ENCODE results near the gene STARD6.
"Not testable (repeated sequence)": the region's sequence is repeated elsewhere in the genome, so short reads cannot be mapped to it uniquely, and the experiment has no call there.

STARD6 gene

DNA sequence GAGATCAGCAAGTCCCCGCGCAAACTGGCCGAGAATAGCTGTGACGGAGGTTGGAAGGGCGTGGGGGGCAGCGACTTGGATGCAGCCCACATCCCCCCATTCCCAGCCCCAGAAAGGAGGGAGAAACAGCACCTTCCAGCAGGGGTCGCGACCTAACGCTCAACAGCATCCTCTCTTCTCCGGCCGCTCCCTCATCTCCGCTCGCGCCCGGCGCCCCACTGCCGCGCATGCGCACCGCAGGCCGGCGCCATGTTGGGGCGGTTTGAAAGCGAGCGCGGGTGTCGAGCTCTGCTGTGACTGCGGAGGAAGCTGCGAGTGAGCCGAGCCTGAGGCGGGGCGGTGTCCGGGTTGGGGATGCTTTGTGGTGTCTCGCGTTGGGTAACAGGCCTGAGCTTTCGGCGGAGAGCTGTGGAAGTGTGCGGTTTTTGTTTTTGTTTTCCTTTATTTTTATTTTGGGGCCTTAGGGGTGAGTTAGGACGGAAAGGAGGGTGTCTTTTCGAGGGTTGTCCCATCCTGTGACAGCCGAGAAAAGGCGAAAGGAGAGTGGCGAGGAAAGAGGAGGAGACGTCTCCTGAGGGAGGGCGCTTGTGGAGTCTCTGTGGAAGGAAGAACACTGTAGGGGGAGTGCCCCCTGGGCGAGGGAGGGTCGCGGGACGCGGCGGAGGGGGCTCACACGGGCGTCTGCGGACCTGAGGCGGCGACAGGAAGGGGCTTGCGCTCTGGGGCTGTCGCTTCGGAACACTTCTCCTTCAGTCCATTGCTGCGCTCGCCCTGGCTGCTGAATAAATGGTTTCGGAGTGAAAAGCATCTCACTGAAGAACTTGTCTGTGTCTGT, at the start of gene STARD6, which contains the start of gene C18orf54:
Gene STARD6, minus strand, starts transcription at position 199 of the 835 bp plus-strand sequence. CDS start 3,285 bp downstream, outside the sequence.
Gene C18orf54, plus strand, starts transcription at position 247 of the 835 bp plus-strand sequence. CDS start 2,667 bp downstream, outside the sequence.
- peak; percentile 91 for DNase-seq (ENCODE audit: low spot score)

GRCh38 chr18:54405290-54405689, 47.6 kb upstream of the STARD6 start:
- DNase-seq (ENCODE audit: low spot score), result no peak

- DNase-seq (ENCODE audit: low spot score), result no peak
Observed at GRCh38 chr18:54396760-54397159, 39.1 kb upstream of the STARD6 start.

DNA sequence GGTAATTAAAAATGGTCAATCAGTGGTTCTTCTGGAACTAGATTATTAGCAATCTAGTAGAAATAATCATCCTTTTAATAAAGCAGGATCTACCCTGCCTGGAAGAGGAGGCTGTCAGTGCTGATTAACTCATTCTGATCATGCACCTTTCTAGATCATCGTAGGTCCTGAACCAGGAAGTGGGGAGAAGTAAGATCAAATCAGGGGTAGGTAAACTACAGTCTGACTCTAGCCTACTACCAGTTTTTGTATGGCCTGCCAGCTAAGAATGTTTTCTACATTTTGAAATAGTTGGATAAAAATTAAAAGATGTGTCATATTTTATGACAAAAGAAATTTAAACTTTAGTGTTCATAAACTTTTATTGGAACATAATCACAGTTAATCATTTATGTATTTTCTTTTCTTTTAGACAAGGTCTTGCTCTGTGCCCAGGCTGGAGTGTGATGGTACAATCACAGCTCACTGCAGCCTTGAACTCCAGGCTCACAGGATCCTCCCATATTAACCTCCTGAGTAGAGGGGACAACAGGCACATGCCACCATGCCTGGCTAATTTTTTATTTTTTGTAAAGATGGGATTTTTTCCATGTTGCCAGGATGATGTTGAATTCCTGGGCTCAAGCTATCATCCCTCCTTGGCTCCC, 36.1 kb upstream of the STARD6 start:
- no peak for DNase-seq (ENCODE audit: low spot score)

DNA sequence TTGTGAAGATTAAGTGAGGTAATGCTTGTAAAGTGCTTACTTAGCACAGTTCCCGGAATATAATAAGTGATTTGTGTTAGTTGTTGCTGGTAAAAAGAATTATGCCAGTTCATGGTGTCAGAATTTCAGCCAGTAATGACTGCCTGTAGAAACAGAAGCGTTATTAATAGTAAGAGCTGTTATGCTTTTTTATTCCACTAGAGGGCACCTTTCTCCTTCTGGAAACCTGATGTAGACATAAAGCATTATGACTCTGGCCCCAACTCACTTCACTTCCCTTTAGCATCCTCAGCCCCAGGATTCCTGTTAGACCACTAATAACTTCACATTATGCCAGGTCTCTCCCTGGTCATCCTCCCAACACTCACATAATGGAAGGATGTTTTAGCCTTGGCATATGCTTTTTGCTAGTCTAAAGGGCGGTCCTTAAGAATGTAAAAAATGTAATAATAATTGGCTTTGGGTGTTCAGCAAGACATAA, 34.9 kb upstream of the STARD6 start:
- DNase-seq (ENCODE audit: low spot score), result peak; percentile 83

DNA sequence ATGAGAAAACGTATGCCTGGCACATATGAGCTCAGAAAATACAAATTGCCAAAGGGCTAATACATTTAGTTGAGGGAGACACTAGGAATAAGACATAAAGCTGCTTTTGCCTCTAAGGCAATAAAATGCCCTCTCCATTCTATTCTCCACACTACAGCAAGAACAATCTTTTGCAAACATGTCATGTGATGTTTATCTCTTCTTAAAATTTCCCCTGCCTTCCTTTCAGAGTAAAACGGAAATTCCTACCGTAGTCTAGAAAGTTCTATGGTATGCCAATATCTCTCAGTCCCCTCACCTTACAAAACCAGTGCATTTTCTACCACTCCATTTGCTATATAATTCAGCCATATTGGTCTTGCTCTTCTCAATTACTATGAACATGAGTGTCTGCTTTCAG, 33.2 kb upstream of the STARD6 start:
- no peak for DNase-seq (ENCODE audit: low spot score)

DNA sequence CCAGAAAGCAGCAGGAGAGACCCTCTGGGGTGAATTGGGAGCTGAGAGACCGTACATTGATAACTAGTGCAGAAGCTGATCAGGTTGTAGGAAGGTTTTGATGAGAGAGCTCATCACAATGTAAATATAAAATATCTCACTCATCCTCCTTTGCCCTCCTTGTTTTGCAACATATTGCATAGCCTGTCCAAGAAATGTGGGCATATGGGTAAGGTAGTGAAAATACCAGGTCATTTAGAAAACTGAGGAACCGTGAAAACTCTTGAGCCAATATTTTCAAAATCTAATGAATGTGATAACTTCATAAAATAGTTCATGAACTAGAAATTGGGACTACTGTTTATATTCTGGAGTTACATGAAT, 31.5 kb upstream of the STARD6 start:
- no peak for DNase-seq (ENCODE audit: low spot score)

DNA sequence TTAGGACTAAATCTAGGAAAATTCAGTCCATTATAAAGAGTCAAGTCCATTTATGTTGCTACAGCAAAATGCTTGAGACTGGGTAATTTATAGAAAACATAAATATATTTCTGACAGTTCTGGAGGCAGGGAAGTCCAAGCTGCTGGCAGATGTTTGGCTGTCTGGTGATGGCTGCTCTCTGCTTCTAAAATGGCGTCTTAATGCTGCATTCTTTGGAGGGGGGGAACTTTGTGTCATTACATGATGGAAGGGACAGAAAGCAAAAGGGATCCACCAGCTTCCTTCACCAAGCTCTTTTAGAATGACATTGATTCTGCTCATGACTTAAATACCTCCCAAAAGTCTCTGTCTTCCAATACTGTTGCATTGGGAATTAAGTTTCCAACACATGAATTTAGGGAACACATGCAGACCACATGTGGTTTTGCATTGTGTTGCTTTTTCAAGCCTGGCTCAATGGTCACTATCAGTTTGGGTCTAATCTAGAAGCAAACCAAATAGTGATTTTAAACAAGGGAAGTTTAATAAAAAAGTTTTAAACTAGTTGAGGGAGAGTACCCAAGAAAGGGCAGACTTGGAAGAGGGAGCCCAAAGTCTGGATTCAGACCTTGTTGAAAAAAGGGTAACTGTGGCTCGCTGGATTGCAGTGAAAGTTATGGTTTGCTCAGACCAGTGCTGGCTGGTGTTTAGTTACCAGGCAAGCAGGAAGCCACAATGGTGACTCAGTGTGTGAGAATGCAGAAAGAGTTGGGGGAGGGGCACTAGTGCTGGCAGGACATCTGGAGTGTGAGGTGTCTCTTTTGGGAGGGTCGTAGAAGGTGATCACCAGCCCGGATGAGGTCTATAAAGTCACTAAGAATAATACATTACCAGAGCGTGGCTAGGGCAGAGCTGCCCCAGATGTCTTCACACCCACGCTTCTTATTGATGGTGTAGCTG, 30.8 kb upstream of the STARD6 start:
- peak; percentile 84 for DNase-seq (ENCODE audit: low spot score)

DNA sequence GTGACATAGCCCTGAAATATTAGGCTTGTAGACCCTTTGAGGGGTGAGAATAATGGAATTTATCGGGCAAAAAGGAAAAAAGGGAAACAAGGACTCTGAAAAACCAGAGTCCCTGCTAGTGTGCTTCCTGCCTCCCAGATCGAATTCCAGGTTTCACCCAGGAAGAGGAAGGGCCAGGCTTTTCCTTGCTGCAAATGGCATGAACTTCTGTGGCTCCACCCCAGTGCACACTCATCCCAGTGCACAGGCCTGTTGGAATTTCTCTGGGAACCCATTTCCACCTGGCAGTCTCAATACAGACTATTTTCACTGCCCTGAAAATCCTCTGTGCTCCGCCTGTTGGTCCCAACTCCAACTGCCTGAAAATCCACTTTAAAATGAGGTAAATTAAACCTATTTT, 30.0 kb upstream of the STARD6 start:
- peak; percentile 22 for DNase-seq (ENCODE audit: low spot score)

- not testable (repeated sequence) for DNase-seq (ENCODE audit: low spot score)
Observed at GRCh38 chr18:54386800-54387495, 29.3 kb upstream of the STARD6 start.

- DNase-seq (ENCODE audit: low spot score), result no peak
Observed at GRCh38 chr18:54386043-54386442, 28.4 kb upstream of the STARD6 start.

- DNase-seq (ENCODE audit: low spot score), result no peak
Observed at GRCh38 chr18:54382733-54383252, 25.1 kb upstream of the STARD6 start.

DNA sequence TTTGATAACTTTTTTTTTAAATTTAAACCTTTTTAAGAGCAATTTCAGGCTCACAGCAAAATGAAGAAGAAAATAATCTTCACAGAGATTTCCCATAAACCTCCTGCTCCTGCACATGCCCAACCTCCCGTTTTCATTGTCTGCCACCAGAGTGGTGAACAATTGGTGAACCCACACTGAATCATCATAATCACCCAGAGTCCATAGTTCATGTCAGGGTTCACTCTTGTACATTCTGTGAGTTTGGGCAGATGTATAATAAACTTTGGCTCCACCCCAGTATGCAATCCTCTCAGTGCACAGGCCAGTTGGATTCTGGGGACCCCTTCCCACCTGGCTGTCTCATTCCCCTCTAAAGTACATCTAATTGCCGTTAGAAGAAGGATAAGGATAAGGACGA, 24.4 kb upstream of the STARD6 start:
- DNase-seq (ENCODE audit: low spot score), result no peak

DNA sequence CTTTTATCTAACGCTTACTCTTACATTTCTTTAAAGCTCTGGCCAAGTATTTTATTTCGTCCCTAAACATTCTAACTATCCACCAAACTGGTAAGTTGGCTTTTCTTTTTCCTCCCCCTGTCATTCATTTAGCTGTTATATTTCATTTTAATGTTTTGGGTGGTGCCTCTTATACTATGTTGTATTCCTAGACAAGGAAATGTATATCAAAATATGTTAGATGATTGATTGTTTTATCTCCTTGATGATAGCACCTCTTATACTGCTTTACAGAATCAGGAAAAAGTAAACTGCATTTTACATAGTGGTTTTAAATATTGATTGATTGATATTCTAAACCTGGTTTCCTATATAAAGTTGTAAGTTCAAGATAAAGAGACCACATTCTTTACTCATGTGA, 24.0 kb upstream of the STARD6 start:
- no peak for DNase-seq (ENCODE audit: low spot score)

GRCh38 chr18:54378057-54378456, 20.4 kb upstream of the STARD6 start:
- no peak for DNase-seq (ENCODE audit: low spot score)

- no peak for DNase-seq (ENCODE audit: low spot score)
Observed at GRCh38 chr18:54360406-54360805, 2.7 kb upstream of the STARD6 start.

DNA sequence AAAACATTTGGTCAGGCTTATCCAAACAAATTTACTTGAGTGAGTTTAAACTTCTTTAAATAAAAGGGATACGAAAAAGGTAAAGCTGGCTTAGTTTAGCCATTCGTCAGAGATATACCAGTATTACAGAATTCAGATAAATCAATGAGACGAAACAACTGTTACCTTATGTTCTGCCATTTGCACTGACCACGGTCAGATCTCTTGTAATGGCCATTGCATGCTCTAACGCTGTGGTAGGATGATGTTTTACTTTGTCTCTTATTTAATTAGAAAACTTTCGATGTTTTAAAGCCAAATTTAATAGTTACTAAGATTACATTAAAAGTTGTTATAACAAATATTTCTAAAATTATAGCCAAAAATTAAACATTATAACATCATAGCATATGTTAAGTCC, 1.6 kb upstream of the STARD6 start:
- DNase-seq (ENCODE audit: low spot score), result peak; percentile 51

- DNase-seq (ENCODE audit: low spot score), result peak; percentile 43
Observed at GRCh38 chr18:54358495-54359040, 910 bp upstream of the STARD6 start.

DNA sequence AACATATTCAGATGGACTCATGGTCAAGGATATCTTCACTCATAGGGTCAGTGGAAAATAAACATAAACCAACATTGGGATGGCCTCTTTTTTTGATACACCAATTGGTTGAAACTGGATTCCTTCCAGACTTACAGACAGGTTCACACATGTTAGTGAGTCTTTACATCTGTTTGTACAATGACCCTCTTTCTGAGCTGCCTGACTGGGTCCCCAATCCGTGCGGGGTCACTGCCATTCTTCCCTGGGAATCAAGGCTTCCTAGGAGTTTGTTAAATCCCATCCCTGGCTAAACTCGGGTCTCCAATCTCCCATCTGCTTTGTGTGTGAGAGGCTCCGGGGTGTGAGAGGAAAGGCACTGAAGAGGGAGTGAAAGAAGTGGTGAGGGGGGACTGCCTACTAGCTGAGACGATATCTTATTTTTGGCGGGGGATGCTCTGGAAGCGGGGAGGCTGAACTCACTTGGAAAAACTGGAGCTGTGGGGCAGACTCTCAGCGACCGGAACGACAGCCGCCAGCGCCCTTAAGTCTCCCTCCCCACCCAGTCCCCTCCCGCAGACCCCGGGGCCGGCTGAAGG, 487 bp downstream of the STARD6 start:
- DNase-seq (ENCODE audit: low spot score), result peak; percentile 7

DNA sequence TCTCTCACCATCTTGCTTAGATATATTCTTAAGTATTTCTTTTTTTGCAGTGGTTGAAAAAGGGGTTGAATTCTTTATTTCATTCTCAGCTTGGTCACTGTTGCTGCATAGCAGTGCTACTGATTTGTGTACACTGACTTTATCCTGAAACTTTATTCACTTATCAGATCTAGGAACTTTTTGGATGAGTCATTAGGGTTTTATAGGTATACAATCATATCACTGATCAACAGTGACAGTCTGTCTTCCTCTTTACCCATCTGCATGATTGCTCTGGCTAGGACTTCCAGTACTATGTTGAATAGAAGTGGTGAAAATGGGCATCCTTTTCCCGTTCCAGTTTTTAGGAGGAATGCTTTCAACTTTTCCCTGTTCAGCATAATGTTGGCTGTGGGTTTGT, 6.5 kb downstream of the STARD6 start:
- DNase-seq (ENCODE audit: low spot score), result no peak

- no peak for DNase-seq (ENCODE audit: low spot score)
Observed at GRCh38 chr18:54338230-54338629, 19.4 kb downstream of the STARD6 start.
